Measurements from ENCODE around the gene EPSTI1. TPM values are rescaled to one million over a fixed set of nuclear protein-coding genes. Genes with fewer than 3 reads are reported as not detected.

Gene EPSTI1
- total and polyA plus RNA-seq, 10 of the 15 experiments (the other 5 are each of a cell fraction or from before 2014, with no cell fraction given), result 4.7 to 32.0 (median 24.2) TPM

GRCh38 chr13:42991898-42992763 is at the start of gene EPSTI1 (continued):
- TF ChIP-seq TCF3 (IDR thresholded peaks at IDR 0.05; ENCODE audit: borderline replicate concordance, insufficient read depth, low read depth, low read length) (peak; percentile 83; the same call in 1 of the 2 replicates), HSF1 (IDR thresholded peaks at IDR 0.05; ENCODE audit: low read depth, low read length) (no peak), KLF5 (IDR thresholded peaks at IDR 0.05; ENCODE audit: partially characterized antibody) (peak; percentile 23), ASH2L (IDR thresholded peaks at IDR 0.05; ENCODE audit: borderline replicate concordance, low read depth) (peak; percentile 91), HDAC2 (IDR thresholded peaks at IDR 0.05) (no peak), RAD21 (IDR thresholded peaks at IDR 0.05; ENCODE audit: insufficient read depth, low read depth, low read length) (no peak), PKNOX1 (IDR thresholded peaks at IDR 0.05) (peak; percentile 7; the same call in 1 of the 2 replicates), STAT1 (conservative IDR thresholded peaks at IDR 0.05) (peak; percentile 80; the same call in 1 of the 2 replicates), MAX (IDR thresholded peaks at IDR 0.05; ENCODE audit: low read depth, low read length) (no peak), NR2C2 (IDR thresholded peaks at IDR 0.05; ENCODE audit: borderline replicate concordance, control insufficient read depth, insufficient read length, low read depth) (no peak), SMAD1 (IDR thresholded peaks at IDR 0.05; ENCODE audit: low read depth, partially characterized antibody) (no peak), NFYA (IDR thresholded peaks at IDR 0.05; ENCODE audit: borderline replicate concordance, low read depth, low read length) (no peak), IKZF1 (conservative IDR thresholded peaks at IDR 0.05) (peak; percentile 96), SRF (IDR thresholded peaks at IDR 0.05; ENCODE audit: low read depth in 2 of 2, low read length in 2 of 2) (no peak), LARP7 (IDR thresholded peaks at IDR 0.05) (peak; percentile 68; the same call in 1 of the 2 replicates), TAF1 (IDR thresholded peaks at IDR 0.05; ENCODE audit: borderline replicate concordance, low read depth, low read length) (peak; percentile 68), ZNF384 (IDR thresholded peaks at IDR 0.05; ENCODE audit: borderline replicate concordance, low read depth, low read length) (no peak), SMC3 (IDR thresholded peaks at IDR 0.05; ENCODE audit: borderline replicate concordance, low read length) (peak; percentile 17; the same call in 1 of the 2 replicates), ZNF24 (IDR thresholded peaks at IDR 0.05) (no peak), HCFC1 (IDR thresholded peaks at IDR 0.05; ENCODE audit: low read length) (no peak; the same call in 1 of the 2 replicates), BHLHE40 (IDR thresholded peaks at IDR 0.05; ENCODE audit: borderline replicate concordance in 1 of 2, low read depth in 2 of 2, low read length in 1 of 2) (peak in 1 of 2 experiments; percentile 66; a peak in 2 of 4 replicates), CBX5 (IDR thresholded peaks at IDR 0.05; ENCODE audit: low read depth) (0 out of 2 replicates have a peak, but pooled peaks have one; percentile 58), RCOR1 (conservative IDR thresholded peaks at IDR 0.05; ENCODE audit: low read depth, low read length) (peak; percentile 79; the same call in 1 of the 2 replicates)
- TF ChIP-seq, protein P1, sequence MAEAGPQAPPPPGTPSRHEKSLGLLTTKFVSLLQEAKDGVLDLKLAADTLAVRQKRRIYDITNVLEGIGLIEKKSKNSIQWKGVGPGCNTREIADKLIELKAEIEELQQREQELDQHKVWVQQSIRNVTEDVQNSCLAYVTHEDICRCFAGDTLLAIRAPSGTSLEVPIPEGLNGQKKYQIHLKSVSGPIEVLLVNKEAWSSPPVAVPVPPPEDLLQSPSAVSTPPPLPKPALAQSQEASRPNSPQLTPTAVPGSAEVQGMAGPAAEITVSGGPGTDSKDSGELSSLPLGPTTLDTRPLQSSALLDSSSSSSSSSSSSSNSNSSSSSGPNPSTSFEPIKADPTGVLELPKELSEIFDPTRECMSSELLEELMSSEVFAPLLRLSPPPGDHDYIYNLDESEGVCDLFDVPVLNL (IDR thresholded peaks at IDR 0.05; ENCODE audit: low read depth, low read length), result no peak
- TF ChIP-seq, protein P2, sequence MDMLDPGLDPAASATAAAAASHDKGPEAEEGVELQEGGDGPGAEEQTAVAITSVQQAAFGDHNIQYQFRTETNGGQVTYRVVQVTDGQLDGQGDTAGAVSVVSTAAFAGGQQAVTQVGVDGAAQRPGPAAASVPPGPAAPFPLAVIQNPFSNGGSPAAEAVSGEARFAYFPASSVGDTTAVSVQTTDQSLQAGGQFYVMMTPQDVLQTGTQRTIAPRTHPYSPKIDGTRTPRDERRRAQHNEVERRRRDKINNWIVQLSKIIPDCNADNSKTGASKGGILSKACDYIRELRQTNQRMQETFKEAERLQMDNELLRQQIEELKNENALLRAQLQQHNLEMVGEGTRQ (IDR thresholded peaks at IDR 0.05; ENCODE audit: borderline replicate concordance, low read depth, low read length), result no peak

Data from GM12878 (cell line).